ENCODE data around the gene WDR62.
"Not testable (repeated sequence)": the region's sequence is repeated elsewhere in the genome, so short reads cannot be mapped to it uniquely, and the experiment has no call there.

The WDR62 gene

GRCh38 chr19:36113425-36113824 is 58.7 kb downstream of the WDR62 start:
- no peak for DNase-seq (ENCODE audit: low read depth)

GRCh38 chr19:36113894-36114720 is 59.4 kb downstream of the WDR62 start:
- DNase-seq (ENCODE audit: low read depth), result peak; percentile 15

GRCh38 chr19:36114721-36115452 is 60.2 kb downstream of the WDR62 start, which contains the start of gene POLR2I:
Gene POLR2I (minus strand): TSS chr19:36114875. CDS start chr19:36114856, 19 bp downstream.
- peak; percentile 99 for DNase-seq (ENCODE audit: low read depth)

- peak; percentile 84 for DNase-seq (ENCODE audit: low read depth)
Measured at GRCh38 chr19:36115453-36116343, 61.0 kb downstream of the WDR62 start, which contains the start of gene TBCB. Gene TBCB (plus strand): TSS chr19:36115468. CDS start chr19:36115561, 93 bp downstream.

GRCh38 chr19:36116344-36116637 is 61.6 kb downstream of the WDR62 start:
- no peak for DNase-seq (ENCODE audit: low read depth)

- no peak for DNase-seq (ENCODE audit: low read depth)
Measured at GRCh38 chr19:36120092-36120983, 65.6 kb downstream of the WDR62 start.

GRCh38 chr19:36120984-36121358 is 66.3 kb downstream of the WDR62 start:
- no peak for DNase-seq (ENCODE audit: low read depth)

GRCh38 chr19:36121486-36122124 is 66.9 kb downstream of the WDR62 start:
- no peak for DNase-seq (ENCODE audit: low read depth)

GRCh38 chr19:36125557-36125956 is 70.9 kb downstream of the WDR62 start:
- DNase-seq (ENCODE audit: low read depth), result no peak

GRCh38 chr19:36128392-36128736 is 73.7 kb downstream of the WDR62 start:
- DNase-seq (ENCODE audit: low read depth), result no peak

GRCh38 chr19:36131221-36131620 is 76.5 kb downstream of the WDR62 start:
- DNase-seq (ENCODE audit: low read depth), result not testable (repeated sequence)

- DNase-seq (ENCODE audit: low read depth), result not testable (repeated sequence)
Measured at GRCh38 chr19:36134867-36135266, 80.2 kb downstream of the WDR62 start.

GRCh38 chr19:36136964-36137686 is 82.4 kb downstream of the WDR62 start:
- no peak for DNase-seq (ENCODE audit: low read depth)

GRCh38 chr19:36139120-36139472 is 84.4 kb downstream of the WDR62 start:
- no peak for DNase-seq (ENCODE audit: low read depth)

GRCh38 chr19:36139473-36140303 is 85.0 kb downstream of the WDR62 start, which contains the start of gene CAPNS1:
Gene CAPNS1 (plus strand): TSS chr19:36140066. CDS start chr19:36141012, 946 bp downstream.
- peak; percentile 81 for DNase-seq (ENCODE audit: low read depth)

- DNase-seq (ENCODE audit: low read depth), result peak; percentile 13
Measured at GRCh38 chr19:36140304-36141038, 85.8 kb downstream of the WDR62 start.

GRCh38 chr19:36141039-36141927 is 86.6 kb downstream of the WDR62 start:
- peak; percentile 82 for DNase-seq (ENCODE audit: low read depth)

Data from stimulated activated CD8-positive, alpha-beta memory T cell treated with anti-CD3 and anti-CD28 coated beads, Interleukin-7, amount 100 ng/mL, for 24 hours (primary cell).